ENCODE results near the gene PC. TPM values are rescaled to one million over a fixed set of nuclear protein-coding genes. Genes with fewer than 3 reads are reported as not detected.

Gene PC
- total RNA-seq, 4 donors from 2014 or later = 91.0 to 240 (median 134) TPM

DNA sequence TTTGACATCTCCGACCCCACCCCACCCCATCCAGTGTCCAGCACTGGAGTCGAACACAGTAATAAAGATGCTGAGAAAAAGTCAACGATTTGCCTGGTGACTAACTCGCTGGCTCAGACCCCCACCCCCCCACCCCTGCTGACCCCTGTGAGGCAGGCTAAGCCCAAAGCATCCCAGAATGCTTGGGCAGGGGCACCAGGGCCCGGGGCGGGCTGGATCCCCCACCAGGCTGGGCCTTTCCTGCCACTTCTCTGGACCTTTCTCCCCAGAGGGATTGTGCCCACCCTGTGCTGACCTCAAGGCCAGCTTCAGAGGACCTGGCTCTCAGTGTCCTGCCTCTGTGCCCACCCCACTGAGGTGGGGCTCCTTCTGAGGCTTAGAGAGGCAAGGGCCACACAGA is 18.7 kb upstream of the PC start:
- TF ChIP-seq, protein P1, sequence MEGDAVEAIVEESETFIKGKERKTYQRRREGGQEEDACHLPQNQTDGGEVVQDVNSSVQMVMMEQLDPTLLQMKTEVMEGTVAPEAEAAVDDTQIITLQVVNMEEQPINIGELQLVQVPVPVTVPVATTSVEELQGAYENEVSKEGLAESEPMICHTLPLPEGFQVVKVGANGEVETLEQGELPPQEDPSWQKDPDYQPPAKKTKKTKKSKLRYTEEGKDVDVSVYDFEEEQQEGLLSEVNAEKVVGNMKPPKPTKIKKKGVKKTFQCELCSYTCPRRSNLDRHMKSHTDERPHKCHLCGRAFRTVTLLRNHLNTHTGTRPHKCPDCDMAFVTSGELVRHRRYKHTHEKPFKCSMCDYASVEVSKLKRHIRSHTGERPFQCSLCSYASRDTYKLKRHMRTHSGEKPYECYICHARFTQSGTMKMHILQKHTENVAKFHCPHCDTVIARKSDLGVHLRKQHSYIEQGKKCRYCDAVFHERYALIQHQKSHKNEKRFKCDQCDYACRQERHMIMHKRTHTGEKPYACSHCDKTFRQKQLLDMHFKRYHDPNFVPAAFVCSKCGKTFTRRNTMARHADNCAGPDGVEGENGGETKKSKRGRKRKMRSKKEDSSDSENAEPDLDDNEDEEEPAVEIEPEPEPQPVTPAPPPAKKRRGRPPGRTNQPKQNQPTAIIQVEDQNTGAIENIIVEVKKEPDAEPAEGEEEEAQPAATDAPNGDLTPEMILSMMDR (IDR thresholded peaks at IDR 0.05) = no peak
- ATAC-seq (ENCODE audit: low FRiP score) = no peak

DNA sequence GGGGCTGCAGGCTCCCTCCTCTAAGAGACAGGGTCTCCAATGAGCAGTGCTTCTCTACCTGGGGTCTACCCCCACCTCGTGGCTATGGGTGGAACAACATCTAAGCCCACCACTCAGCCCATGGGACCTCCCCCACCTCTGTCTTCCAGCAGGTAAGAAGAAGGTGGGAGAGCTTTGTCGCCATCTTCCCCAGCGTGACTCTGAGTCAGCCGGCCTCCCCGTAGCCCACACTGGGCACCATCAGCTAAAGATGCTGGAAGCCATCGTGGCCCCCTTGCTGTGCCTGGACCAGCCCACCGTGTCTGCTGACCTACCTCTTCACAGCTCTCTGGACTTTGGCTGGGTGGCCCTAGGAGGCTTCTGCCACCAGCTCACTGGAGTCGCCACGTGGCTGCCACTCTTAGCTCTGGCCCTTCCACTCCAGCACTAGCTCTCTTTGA is 17.9 kb upstream of the PC start:
- ATAC-seq (ENCODE audit: low FRiP score) = no peak
- TF ChIP-seq, protein P1 (IDR thresholded peaks at IDR 0.05) = no peak
- no peak for DNase-seq (ENCODE audit: low spot score)

More for the DNA sequence above, 18.7 kb upstream of the PC start:
- DNase-seq (ENCODE audit: low spot score) = no peak

GRCh38 chr11:66975405-66976027 is 17.3 kb upstream of the PC start:
- TF ChIP-seq, protein P1 (IDR thresholded peaks at IDR 0.05) = no peak
- no peak for ATAC-seq (ENCODE audit: low FRiP score)
- no peak for DNase-seq (ENCODE audit: low spot score)

GRCh38 chr11:66974724-66975404 is 16.7 kb upstream of the PC start, which contains the start of gene C11orf86:
TSS of gene C11orf86 (plus strand) at chr11:66975304. CDS start at chr11:66975363, 59 bp downstream.
- TF ChIP-seq, protein P1 (IDR thresholded peaks at IDR 0.05) = no peak
- ATAC-seq (ENCODE audit: low FRiP score) = no peak

GRCh38 chr11:66973956-66974580 is 15.9 kb upstream of the PC start:
- TF ChIP-seq, protein P1 (IDR thresholded peaks at IDR 0.05) = no peak
- ATAC-seq (ENCODE audit: low FRiP score) = no peak
- no peak for DNase-seq (ENCODE audit: low spot score)

More at GRCh38 chr11:66974724-66975404, 16.7 kb upstream of the PC start, which contains the start of gene C11orf86:
- no peak for DNase-seq (ENCODE audit: low spot score)

GRCh38 chr11:66971488-66971887 is 13.3 kb upstream of the PC start:
- no peak for ATAC-seq (ENCODE audit: low FRiP score)
- TF ChIP-seq, protein P1 (IDR thresholded peaks at IDR 0.05) = no peak
- DNase-seq (ENCODE audit: low spot score) = no peak
